Activated T-helper 2 cell treated with anti-CD3 and anti-CD28 coated beads, Interferon-gamma antibody, Interleukin-2, Interleukin-4, amounts not matched to agents 10 μg/mL and 5 μg/mL and 100 μg/mL, durations not matched to agents 14 hours and 24 hours and 36 hours (primary cell): ENCODE data around the gene UBE2E3. TPM values are rescaled to one million over a fixed set of nuclear protein-coding genes. Genes with fewer than 3 reads are reported as not detected.

Experiments used
- DNase-seq: peaks from one replicate; pipeline ENCODE4 v3.0.0; 2021; ENCODE audit warnings: low spot score
- H3K27ac Mint-ChIP-seq: one replicate; pipeline ENCODE4 v1.8.0; 2021; ENCODE audit warnings: mixed read lengths
- H3K27me3 Mint-ChIP-seq: one replicate; pipeline ENCODE4 v1.8.0; 2021; ENCODE audit warnings: low read depth, mixed read lengths
- H3K36me3 Mint-ChIP-seq: one replicate; pipeline ENCODE4 v1.8.0; 2021; ENCODE audit warnings: low read depth, mixed read lengths
- H3K4me1 Mint-ChIP-seq: one replicate; pipeline ENCODE4 v1.8.0; 2021; ENCODE audit warnings: low read depth, mixed read lengths
- H3K4me3 Mint-ChIP-seq: one replicate; pipeline ENCODE4 v1.8.0; 2021; ENCODE audit warnings: low read depth, mild to moderate bottlenecking, moderate library complexity, mixed read lengths
- H3K9me3 Mint-ChIP-seq: one replicate; pipeline ENCODE4 v1.8.0; 2021; ENCODE audit warnings: mixed read lengths
- intact Hi-C: fragments of 100-400 bp; cut with micrococcal nuclease; formaldehyde crosslinking; loops from one replicate; pipeline ENCODE4 v1.15.1; 2023
- total RNA-seq: library from RNA; stranded (reverse); gene quantifications from 2 replicates; pipeline ENCODE4 v1.2.3, GENCODE V29; 2022

UBE2E3 gene
- total RNA-seq, 1 donor from 2014 or later: 53.2 TPM

DNA sequence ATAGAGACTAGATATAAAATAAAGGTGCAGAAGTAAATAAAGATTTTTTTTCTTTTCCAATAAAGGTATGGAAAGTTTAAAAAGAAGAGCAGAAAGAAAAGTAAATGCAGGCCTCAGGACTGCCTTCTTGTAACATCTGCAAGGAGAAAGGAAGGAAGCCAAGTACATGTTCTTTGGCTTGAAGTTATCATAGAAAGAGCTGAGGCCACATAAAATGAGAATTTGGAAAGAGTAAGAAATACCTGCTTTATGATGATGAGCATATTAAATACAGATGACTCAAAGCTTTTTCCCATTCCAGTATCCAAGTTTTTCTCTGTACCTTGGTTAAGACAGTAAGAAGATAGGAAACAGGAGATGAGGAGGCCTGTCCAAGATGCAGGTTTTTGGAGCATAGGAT is 25.3 kb upstream of the UBE2E3 start:
- intact Hi-C loops: no loop called here
- Mint-ChIP-seq H3K4me3 (no peak overlapping the region), H3K27me3 (peaks cover 36% of the 10 kb centered on the region), H3K4me1 (peaks cover 11% of the 10 kb centered on the region), H3K27ac (no peak overlapping the region), H3K9me3 (no peaks in the 10 kb centered on the region), H3K36me3 (no peaks in the 10 kb centered on the region)
- DNase-seq: no peak

DNA sequence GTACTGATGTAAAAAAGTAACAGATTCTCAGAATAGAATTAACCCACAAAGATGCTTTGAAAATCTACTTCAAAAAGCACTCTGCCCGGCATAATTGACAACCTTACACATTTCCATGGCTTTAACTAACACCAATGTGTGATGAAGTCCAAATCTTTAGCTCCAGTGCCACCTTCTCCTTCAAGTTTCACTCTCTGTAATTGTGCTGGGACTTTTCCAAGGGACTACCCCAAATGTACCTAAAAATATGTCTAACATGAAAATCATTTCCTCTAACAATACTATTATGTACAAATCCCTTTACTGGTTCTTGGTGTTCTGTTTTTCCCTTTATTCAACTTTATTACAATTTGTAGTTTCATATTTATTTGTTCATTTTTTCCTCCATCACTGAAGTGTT is 20.6 kb upstream of the UBE2E3 start:
- no peak overlapping the region for H3K4me3 Mint-ChIP-seq
- H3K27ac Mint-ChIP-seq: no peak overlapping the region
- intact Hi-C loops: no loop called here
- H3K27me3 Mint-ChIP-seq: peaks cover 39% of the 10 kb centered on the region
- no peaks in the 10 kb centered on the region for H3K4me1 Mint-ChIP-seq
- H3K36me3 Mint-ChIP-seq: no peaks in the 10 kb centered on the region
- DNase-seq: no peak
- no peaks in the 10 kb centered on the region for H3K9me3 Mint-ChIP-seq

DNA sequence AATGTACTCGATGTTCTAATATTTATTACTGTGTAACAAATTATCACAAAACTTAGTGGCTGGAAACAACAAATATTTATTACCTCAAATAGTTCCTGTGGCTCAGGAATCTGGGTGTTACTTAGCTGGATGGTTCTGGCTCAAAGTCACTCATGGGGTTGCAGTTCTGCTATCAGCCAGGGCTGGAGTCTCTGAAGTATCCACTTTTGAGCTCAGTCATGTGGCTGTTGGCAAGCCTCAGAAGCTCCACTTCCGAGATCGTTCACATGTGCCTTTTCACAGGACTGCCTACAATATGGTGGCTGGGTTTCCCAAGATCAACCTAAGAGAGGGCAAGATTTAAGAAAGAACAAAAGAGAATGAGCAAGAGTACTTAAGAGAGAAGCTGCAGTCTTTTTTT is 19.4 kb upstream of the UBE2E3 start:
- Mint-ChIP-seq H3K9me3 (no peaks in the 10 kb centered on the region), H3K27me3 (peaks cover 36% of the 10 kb centered on the region), H3K4me1 (no peaks in the 10 kb centered on the region), H3K36me3 (no peaks in the 10 kb centered on the region), H3K4me3 (no peak overlapping the region), H3K27ac (no peak overlapping the region)
- intact Hi-C loops: no loop called here
- no peak for DNase-seq

DNA sequence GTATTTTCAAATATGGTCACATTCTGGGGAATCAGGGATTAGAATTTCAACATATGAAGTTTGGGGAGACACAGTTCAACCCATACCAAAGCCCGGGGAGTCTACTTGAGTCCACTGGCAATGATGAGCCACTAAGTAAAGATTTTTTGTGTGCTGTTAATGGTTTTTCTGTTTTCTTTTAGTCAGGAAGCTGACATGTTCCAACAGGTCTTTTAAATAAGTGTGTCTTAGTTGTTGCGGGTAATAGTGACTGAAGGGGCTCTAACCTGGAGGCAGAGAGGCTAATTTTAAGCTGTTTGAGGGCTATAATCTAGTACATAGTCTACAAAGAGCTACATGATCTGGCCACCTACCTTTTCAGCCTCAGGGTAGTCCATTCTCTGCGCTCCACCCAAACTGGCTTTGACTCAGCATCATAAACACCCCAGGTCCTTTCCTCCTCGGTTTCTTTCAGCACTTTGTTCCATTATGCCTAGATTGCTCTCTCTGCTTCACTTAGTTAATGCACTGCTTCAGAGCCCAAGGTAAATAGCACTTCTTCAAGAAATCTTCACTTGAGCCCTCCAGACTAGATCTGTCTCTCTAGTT is 17.6 kb upstream of the UBE2E3 start:
- Mint-ChIP-seq H3K36me3 (no peaks in the 10 kb centered on the region), H3K4me1 (no peaks in the 10 kb centered on the region)

DNA sequence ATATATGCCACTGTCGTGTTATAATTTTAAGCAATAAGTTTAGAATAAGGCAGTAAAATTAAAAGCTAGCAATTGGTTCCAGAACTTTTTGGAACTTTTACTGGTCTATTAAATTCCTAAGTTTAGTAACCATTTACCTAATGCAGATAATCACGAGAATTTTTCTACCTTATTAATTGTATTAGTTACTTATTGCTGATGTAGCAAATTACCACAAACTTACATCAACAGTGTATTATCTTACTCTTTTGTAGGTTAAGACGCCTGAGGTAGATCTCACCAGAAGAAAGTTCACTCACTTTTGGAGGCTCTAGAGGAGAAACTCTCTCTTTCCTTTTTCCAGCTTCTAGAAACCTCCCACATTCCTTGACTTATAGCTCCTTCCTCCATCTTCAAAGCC is 14.0 kb upstream of the UBE2E3 start:
- no peak overlapping the region for H3K27ac Mint-ChIP-seq
- H3K36me3 Mint-ChIP-seq: no peaks in the 10 kb centered on the region
- H3K9me3 Mint-ChIP-seq: no peaks in the 10 kb centered on the region
- H3K4me1 Mint-ChIP-seq: no peaks in the 10 kb centered on the region
- no peak for DNase-seq
- H3K27me3 Mint-ChIP-seq: peaks cover 43% of the 10 kb centered on the region
- intact Hi-C loops: no loop called here
- H3K4me3 Mint-ChIP-seq: no peak overlapping the region

More for the DNA sequence above, 17.6 kb upstream of the UBE2E3 start:
- DNase-seq: no peak
- no peaks in the 10 kb centered on the region for H3K9me3 Mint-ChIP-seq
- H3K27me3 Mint-ChIP-seq: peaks cover 36% of the 10 kb centered on the region
- intact Hi-C loops: no loop called here
- no peak overlapping the region for H3K4me3 Mint-ChIP-seq
- no peak overlapping the region for H3K27ac Mint-ChIP-seq

DNA sequence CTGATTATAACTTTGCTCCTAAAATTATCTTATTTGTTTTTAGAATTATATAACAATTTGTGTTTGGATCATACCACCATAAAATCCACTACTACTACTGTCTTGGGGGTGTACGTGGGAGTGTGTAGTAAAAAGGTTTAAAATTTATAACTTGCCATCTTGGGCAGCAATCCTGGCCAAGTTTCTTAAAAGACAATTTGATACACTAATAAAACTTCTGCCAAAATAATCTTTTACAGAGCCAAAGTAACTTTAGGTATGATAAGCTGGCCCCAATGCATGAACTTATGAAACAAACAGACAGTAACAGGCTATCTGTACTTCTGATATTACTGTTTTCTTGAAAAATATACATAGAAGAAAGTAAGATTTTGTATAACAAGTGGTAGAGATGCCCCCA is 11.3 kb upstream of the UBE2E3 start:
- Mint-ChIP-seq H3K4me3 (no peak overlapping the region), H3K4me1 (no peaks in the 10 kb centered on the region), H3K27me3 (peaks cover 55% of the 10 kb centered on the region), H3K27ac (no peak overlapping the region), H3K36me3 (no peaks in the 10 kb centered on the region), H3K9me3 (no peaks in the 10 kb centered on the region)
- no peak for DNase-seq
- intact Hi-C loops: no loop called here

DNA sequence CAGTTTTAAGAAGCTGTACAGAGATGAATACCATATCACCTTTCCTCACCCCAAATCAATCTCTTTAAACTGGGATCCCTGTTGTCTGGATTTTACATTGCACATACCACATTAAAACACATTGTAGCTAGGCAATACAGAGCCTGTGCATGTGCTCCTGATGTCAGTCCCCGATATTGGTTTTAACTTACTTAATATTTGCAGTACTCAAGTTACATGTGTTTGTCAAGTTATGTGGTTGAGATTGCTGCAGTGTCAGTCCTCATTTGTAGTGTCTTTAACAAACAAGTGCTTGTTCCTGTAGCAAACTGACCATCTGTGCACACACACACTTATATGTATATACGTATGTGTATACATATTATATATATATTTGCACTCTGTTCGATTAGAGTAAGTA is 10.4 kb upstream of the UBE2E3 start:
- Mint-ChIP-seq H3K4me1 (no peaks in the 10 kb centered on the region), H3K9me3 (no peaks in the 10 kb centered on the region), H3K27ac (no peak overlapping the region), H3K27me3 (peaks cover 60% of the 10 kb centered on the region), H3K4me3 (no peak overlapping the region), H3K36me3 (no peaks in the 10 kb centered on the region)
- intact Hi-C loops: no loop called here
- no peak for DNase-seq

DNA sequence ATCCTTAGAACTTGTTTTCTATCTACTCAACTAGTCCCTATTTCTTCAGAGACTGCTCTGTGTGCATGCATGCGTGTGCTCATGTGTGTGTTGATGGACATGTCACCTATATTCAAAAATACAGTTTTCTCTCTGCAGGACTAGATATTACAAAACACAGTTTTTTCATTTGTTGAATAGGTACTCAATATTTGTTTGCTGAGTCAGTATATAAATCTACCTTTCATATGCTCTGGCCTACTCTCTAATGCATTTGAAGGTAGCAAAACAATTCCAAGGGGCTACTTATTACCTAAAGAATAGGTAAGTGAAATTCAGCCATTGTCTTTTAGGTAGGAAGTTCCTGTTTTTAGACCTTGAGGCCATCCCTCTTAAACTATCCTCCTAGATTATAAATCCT is 8.6 kb upstream of the UBE2E3 start:
- no peak overlapping the region for H3K4me3 Mint-ChIP-seq
- peaks cover 63% of the 10 kb centered on the region for H3K27me3 Mint-ChIP-seq
- no peak for DNase-seq
- intact Hi-C loops: no loop called here
- H3K9me3 Mint-ChIP-seq: no peaks in the 10 kb centered on the region
- H3K4me1 Mint-ChIP-seq: no peaks in the 10 kb centered on the region
- H3K36me3 Mint-ChIP-seq: no peaks in the 10 kb centered on the region
- no peak overlapping the region for H3K27ac Mint-ChIP-seq

DNA sequence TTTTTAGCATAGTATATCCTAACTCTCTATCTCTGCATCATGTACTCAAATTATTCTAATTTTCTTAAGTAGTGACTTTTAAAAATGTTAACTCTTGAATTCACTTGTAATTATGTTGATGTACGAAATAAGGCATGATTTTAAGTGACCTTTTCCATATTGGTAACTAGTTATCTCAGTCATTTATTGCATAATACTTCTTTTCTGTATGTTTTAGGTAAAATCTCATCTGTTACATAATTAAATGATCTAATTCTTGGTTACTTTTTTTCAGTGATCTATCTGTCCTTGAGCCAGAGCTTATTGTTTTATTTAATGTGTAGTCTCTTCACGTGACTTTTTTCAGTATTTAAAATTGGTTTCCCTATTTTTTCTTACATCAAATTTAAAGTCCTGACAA is 4.8 kb upstream of the UBE2E3 start:
- intact Hi-C loops: loop anchor here (5.0 kb wide), 1 partner anchor 38 kb away; no protein-coding TSS in a partner anchor
- DNase-seq: no peak
- Mint-ChIP-seq H3K4me1 (peaks cover 7% of the 10 kb centered on the region), H3K36me3 (no peaks in the 10 kb centered on the region), H3K27ac (no peak overlapping the region), H3K4me3 (no peak overlapping the region), H3K27me3 (peaks cover 72% of the 10 kb centered on the region), H3K9me3 (no peaks in the 10 kb centered on the region)

DNA sequence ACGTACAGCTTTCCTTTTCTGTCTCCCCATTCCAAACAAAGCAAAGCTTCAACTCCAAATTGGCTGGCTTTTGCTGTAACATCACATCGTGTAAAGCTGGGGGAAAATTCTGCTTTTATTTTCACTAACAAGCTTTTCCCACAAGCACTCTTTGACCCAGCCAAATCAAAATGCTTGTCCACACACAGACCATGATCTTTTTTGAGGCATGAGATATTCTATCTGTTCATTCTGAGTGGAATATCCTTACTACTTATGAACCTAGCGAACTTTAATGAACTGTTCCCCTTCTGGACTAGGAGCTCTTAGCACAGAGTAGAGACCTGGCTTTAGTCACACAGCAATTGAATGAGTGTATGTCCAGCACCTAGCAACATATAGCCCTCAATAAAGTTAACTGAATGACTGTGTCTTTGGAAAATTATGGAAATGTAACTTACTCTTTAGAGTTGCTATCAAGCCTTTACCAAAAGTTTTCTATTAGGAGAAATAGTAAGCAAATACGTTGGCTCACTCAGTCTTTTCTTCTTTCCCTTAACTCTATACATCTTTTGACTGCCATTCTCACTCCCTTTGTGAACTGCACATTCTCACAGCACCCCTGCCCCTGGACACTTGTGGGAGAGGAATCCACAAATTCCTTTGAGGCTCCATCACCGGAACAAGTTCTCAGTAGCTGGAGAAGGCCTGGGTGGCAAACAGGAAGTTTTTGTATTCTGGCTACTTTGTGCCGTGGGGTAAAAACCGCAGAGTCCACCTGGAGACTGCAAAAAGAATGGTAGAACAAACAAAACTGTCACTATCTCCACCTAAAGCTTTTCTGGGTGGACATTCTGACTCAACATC is 1.3 kb upstream of the UBE2E3 start:
- intact Hi-C loops: loop anchor here (5.0 kb wide), 1 partner anchor 42 kb away; no protein-coding TSS in a partner anchor
- Mint-ChIP-seq H3K4me3 (peak overlapping the region; percentile 66), H3K9me3 (no peaks in the 10 kb centered on the region), H3K27ac (peak overlapping the region; percentile 71), H3K27me3 (peaks cover 47% of the 10 kb centered on the region), H3K4me1 (peaks cover 32% of the 10 kb centered on the region), H3K36me3 (peaks cover 26% of the 10 kb centered on the region)
- DNase-seq: no peak

DNA sequence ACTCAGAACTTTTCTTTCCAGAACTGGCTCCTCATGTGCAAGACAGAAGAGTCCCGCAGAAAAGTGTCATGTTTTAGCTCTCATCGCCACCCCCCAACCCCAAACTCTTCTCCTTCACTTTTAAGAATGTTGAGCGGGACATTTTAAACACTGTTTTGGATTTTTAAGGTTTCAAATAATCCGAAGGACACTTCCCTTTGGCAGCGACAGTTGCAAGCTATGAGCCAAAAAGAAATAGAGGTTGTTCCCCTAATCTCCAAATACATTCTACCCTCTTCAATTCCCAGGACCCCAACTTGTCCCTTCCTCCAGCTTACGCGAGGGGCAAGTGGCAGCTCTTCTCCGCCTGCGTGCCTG is 678 bp upstream of the UBE2E3 start:
- Mint-ChIP-seq H3K36me3 (peaks cover 30% of the 10 kb centered on the region), H3K4me3 (peak overlapping the region; percentile 66), H3K9me3 (no peaks in the 10 kb centered on the region), H3K27ac (peak overlapping the region; percentile 71), H3K27me3 (peaks cover 42% of the 10 kb centered on the region), H3K4me1 (peaks cover 36% of the 10 kb centered on the region)
- no peak for DNase-seq
- intact Hi-C loops: loop anchor here (2.0 to 10.0 kb wide), 6 partner anchors 42 to 1745 kb away; partner anchors contain the start of gene ITPRID2

DNA sequence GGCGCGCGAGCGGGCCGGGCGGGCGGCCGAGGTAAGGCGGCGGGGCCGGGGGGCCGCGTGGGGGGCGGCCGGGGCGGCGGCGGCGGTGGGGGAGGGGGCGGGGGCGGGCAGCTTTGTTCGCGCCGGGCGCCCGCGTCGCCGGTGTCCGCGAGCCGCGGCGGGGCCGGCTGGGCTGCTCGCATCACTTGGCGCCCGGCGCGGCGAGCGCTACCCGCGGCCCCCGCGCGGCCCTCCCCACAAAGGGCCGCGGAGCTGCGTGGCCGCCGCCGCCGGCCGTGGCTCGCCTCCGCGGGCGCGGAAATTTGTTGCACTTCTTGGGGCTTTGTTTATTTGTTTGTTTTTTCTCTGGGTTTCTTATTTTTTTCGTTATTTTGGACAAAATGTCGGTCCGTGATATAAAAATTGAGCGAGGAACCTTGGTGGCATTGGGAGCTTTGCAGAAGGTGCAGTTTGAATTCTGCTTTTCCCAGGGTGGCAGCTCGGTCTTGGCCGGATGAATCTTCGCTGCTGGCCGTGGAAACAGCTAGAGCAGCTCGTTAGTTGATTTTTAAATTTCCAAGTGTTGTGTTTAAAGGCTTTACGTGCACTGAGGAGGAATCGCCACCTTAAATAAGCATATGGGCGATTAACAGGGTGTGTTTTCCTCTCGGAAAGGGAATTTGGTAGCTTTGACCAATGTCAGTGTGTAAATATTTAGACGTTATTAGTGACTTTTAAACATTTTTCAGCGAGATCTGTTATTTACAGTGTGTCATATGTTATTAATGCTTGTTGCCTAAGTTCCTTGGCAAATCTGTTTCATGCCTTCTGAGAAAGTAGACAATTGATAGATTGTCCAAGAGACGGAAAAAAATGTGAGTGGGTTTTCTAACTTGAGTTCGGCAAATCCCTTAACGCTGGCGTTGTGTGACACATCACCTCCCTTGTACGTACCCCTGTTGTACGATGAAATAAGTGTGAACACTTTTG is 822 bp downstream of the UBE2E3 start:
- DNase-seq: no peak
- peak overlapping the region; percentile 99 for H3K4me3 Mint-ChIP-seq
- peak overlapping the region; percentile 95 for H3K27ac Mint-ChIP-seq
- H3K27me3 Mint-ChIP-seq: peaks cover 30% of the 10 kb centered on the region
- intact Hi-C loops: loop anchor here (1.0 to 10.0 kb wide), 6 partner anchors 56 to 1744 kb away; partner anchors contain the start of gene ITPRID2
- peaks cover 44% of the 10 kb centered on the region for H3K4me1 Mint-ChIP-seq
- H3K9me3 Mint-ChIP-seq: no peaks in the 10 kb centered on the region
- peaks cover 39% of the 10 kb centered on the region for H3K36me3 Mint-ChIP-seq
